GM19351 (cell line): Measurements from ENCODE around the gene PRKG1.
"Not testable (repeated sequence)": the region's sequence is repeated elsewhere in the genome, so short reads cannot be mapped to it uniquely, and the experiment has no call there.

Experiments used
- ATAC-seq: cut with Tn5 transposase; IDR thresholded peaks from one replicate; pipeline ENCODE4 v1.9.1; 2021; ENCODE audit warnings: mild to moderate bottlenecking, moderate library complexity; ENCODE audit not compliant: unreplicated experiment

Gene PRKG1

GRCh38 chr10:51257511-51258248 lies 183.4 kb downstream of the PRKG1 start:
- no peak for ATAC-seq

- no peak for ATAC-seq
Observed at GRCh38 chr10:51260376-51260775, 186.1 kb downstream of the PRKG1 start.

GRCh38 chr10:51266496-51266895 lies 192.2 kb downstream of the PRKG1 start:
- no peak for ATAC-seq

- ATAC-seq, result not testable (repeated sequence)
Observed at GRCh38 chr10:51267980-51268570, 193.8 kb downstream of the PRKG1 start.

GRCh38 chr10:51269821-51270220 lies 195.5 kb downstream of the PRKG1 start:
- ATAC-seq, result no peak

- no peak for ATAC-seq
Observed at GRCh38 chr10:51270936-51271530, 196.7 kb downstream of the PRKG1 start.

GRCh38 chr10:51272099-51272498 lies 197.8 kb downstream of the PRKG1 start:
- ATAC-seq, result not testable (repeated sequence)

- ATAC-seq, result no peak
Observed at GRCh38 chr10:51272555-51272954, 198.3 kb downstream of the PRKG1 start.

- no peak for ATAC-seq
Observed at GRCh38 chr10:51273574-51273973, 199.3 kb downstream of the PRKG1 start.

- not testable (repeated sequence) for ATAC-seq
Observed at GRCh38 chr10:51276097-51276496, 201.8 kb downstream of the PRKG1 start.

- not testable (repeated sequence) for ATAC-seq
Observed at GRCh38 chr10:51281387-51281786, 207.1 kb downstream of the PRKG1 start.

GRCh38 chr10:51285601-51286000 lies 211.3 kb downstream of the PRKG1 start:
- ATAC-seq, result no peak

- ATAC-seq, result no peak
Observed at GRCh38 chr10:51288511-51288910, 214.2 kb downstream of the PRKG1 start.

GRCh38 chr10:51289519-51289918 lies 215.2 kb downstream of the PRKG1 start:
- no peak for ATAC-seq

- ATAC-seq, result no peak
Observed at GRCh38 chr10:51291961-51292360, 217.7 kb downstream of the PRKG1 start.

GRCh38 chr10:51297438-51297837 lies 223.2 kb downstream of the PRKG1 start:
- no peak for ATAC-seq

- ATAC-seq, result no peak
Observed at GRCh38 chr10:51300617-51301304, 226.5 kb downstream of the PRKG1 start.

- no peak for ATAC-seq
Observed at GRCh38 chr10:51301644-51302043, 227.4 kb downstream of the PRKG1 start.

GRCh38 chr10:51302316-51302715 lies 228.0 kb downstream of the PRKG1 start:
- ATAC-seq, result no peak

- ATAC-seq, result no peak
Observed at GRCh38 chr10:51308116-51308515, 233.8 kb downstream of the PRKG1 start.

GRCh38 chr10:51311228-51311627 lies 236.9 kb downstream of the PRKG1 start:
- ATAC-seq, result no peak

- ATAC-seq, result no peak
Observed at GRCh38 chr10:51312817-51313216, 238.5 kb downstream of the PRKG1 start.
